ENCODE data around the gene KLHL18.

KLHL18 gene

GRCh38 chr3:47385796-47386195 is 103.1 kb downstream of the KLHL18 start:
- POLR2A ChIA-PET (ENCODE audit: low non-redundant PET): no interaction called here
- no peak for TF ChIP-seq CTCF (conservative IDR thresholded peaks at IDR 0.05; ENCODE audit: low read depth)
- CTCF ChIA-PET: interaction anchor here (0.6 to 1.0 kb wide), 3 partner anchors 14 to 36 kb away, joined by 3 to 4 read pairs (median 4); no protein-coding TSS in a partner anchor
- DNase-seq (ENCODE audit: low spot score): no peak
- no peak overlapping the region for H3K27ac ChIP-seq

GRCh38 chr3:47392933-47393332 is 110.2 kb downstream of the KLHL18 start:
- CTCF ChIA-PET: no interaction called here
- POLR2A ChIA-PET (ENCODE audit: low non-redundant PET): no interaction called here
- TF ChIP-seq CTCF (conservative IDR thresholded peaks at IDR 0.05; ENCODE audit: low read depth): no peak
- no peak overlapping the region for H3K27ac ChIP-seq
- DNase-seq (ENCODE audit: low spot score): no peak

GRCh38 chr3:47394140-47394870 is 111.6 kb downstream of the KLHL18 start:
- DNase-seq (ENCODE audit: low spot score): no peak
- ChIA-PET POLR2A (ENCODE audit: low non-redundant PET) (no interaction called here), CTCF (no interaction called here)
- no peak overlapping the region for H3K27ac ChIP-seq
- TF ChIP-seq CTCF (conservative IDR thresholded peaks at IDR 0.05; ENCODE audit: low read depth): no peak

GRCh38 chr3:47394881-47395280 is 112.1 kb downstream of the KLHL18 start:
- ChIA-PET POLR2A (ENCODE audit: low non-redundant PET) (interaction anchor here (0.6 kb wide), 1 partner anchor 13 kb away, joined by 3 read pairs; no protein-coding TSS in a partner anchor), CTCF (no interaction called here)
- H3K27ac ChIP-seq: 0 out of 2 replicates have a peak overlapping the region, but pooled peaks have one; percentile 6
- DNase-seq (ENCODE audit: low spot score): no peak
- no peak for TF ChIP-seq CTCF (conservative IDR thresholded peaks at IDR 0.05; ENCODE audit: low read depth)
